Measurements from ENCODE around the gene THAP2. TPM values are rescaled to one million over a fixed set of nuclear protein-coding genes. Genes with fewer than 3 reads are reported as not detected.
A peak's percentile ranks its signal among the peaks of the same experiment; 100 is the strongest.

Gene THAP2
- 5.6 TPM for polyA plus RNA-seq (2013, experiment 1 of 2; ENCODE audit: insufficient read length)
- 4.4 TPM for polyA plus RNA-seq (2013, experiment 2 of 2; ENCODE audit: insufficient read length)

DNA sequence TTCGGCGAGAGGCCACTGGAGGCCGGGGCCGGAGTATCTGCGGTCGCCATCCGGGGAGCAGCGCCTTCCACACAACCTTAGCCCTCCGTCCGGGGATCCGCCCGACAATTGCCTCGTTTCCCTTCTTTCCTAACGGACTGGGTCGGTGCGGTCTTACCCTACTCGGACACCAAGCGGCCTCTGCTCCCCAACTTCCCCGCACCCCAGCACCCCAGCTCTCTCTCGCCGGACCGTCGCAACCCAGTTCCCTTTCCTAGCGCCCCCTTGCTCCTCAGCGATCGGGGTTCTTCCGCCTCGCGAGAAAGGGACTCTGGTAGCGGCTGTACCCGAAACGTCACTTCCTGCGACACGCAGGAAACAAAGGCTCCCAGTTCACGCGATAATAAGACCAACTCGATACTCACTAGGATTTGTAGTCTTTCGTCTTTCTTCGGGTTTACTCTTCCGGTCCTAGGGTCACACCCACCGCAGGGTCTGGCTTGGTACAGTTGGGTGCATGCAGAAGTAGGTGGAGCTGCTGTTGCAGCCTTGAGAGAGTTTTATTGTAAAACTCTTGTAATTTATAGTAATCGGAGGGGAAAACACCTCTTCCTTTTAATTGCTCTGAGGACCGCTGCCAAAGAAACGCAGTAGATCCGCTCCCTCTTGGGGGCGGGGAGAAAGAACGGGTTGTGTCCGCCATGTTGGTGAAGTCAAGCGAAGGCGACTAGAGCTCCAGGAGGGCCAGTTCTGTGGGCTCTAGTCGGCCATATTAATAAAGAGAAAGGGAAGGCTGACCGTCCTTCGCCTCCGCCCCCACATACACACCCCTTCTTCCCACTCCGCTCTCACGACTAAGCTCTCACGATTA lies at the start of gene THAP2, which contains the start of gene ZFC3H1:
THAP2 (plus strand) TSS at position 741 of the 850 bp plus-strand sequence. CDS start 209 bp downstream, outside the sequence.
ZFC3H1 (minus strand) TSS at position 288 of the 850 bp plus-strand sequence; CDS start at position 50, 238 bp downstream.
- peak; percentile 100 for DNase-seq

DNA sequence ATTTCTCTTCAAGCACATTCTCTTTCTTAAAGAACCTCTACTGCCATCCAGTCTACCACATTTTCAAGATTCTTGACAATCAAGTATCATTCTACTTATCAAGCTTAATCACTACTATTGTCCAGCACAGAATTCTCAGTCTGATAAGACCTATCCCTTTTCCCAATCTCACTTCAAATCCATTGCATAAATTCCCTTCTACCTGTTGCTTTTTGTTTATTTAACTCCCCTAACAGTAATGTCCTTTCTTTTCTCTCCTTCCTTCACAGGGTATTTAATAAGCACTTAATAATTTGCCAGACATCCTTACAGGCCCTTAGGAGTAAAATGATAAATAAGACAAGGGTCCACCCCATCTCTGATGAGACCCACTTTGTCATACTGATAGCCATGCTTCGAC lies 42.2 kb upstream of the THAP2 start:
- no peak for DNase-seq

- no peak for DNase-seq
Measured at GRCh38 chr12:71625476-71625875, 38.6 kb upstream of the THAP2 start.

GRCh38 chr12:71626098-71626497 lies 38.0 kb upstream of the THAP2 start:
- DNase-seq: no peak

DNA sequence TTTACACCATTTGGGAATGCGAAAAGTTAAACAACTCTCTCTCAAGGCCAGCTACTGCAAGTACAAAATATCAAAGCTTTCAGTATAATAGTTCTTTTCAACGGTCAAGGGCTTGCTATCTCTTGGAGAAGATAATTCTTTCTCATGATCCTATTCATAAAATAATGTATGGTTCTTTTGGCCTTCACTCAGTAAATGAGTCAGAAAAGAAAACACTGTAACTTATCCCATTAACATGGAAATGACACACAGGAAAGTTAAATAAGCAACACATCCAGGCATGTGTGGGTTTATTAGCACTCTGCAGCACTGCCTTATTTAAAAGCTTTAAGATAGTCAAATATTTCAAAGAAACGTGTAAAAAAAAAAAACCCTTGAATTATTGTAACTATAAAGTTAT lies 37.3 kb upstream of the THAP2 start:
- DNase-seq: peak; percentile 41

GRCh38 chr12:71627438-71628002 lies 36.6 kb upstream of the THAP2 start:
- DNase-seq: no peak

DNA sequence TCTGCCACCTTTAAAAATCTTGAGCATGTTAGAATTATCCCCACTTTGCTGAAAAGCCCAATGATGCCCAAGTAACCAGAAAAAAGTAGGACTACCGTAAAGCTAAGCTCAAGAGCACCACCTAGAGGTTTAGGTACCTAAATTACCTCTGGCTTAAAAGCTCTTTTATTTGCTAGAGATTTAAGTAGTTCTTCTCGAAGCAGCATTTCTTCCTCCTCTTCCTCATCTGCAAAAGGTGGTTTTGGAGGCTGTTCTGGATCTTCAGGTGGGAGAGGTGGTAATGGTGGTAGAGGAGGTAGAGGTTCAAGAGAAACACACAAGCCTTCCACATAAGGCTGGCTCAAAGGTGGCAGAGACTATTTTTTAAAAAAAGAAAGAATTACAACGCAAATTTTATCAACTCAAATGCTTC lies 27.4 kb upstream of the THAP2 start:
- peak; percentile 53 for DNase-seq

GRCh38 chr12:71638499-71638898 lies 25.6 kb upstream of the THAP2 start:
- no peak for DNase-seq

- DNase-seq: no peak
Measured at GRCh38 chr12:71639341-71639760, 24.8 kb upstream of the THAP2 start.

- no peak for DNase-seq
Measured at GRCh38 chr12:71640316-71640715, 23.8 kb upstream of the THAP2 start.

- DNase-seq: no peak
Measured at GRCh38 chr12:71641390-71641789, 22.7 kb upstream of the THAP2 start.

- no peak for DNase-seq
Measured at GRCh38 chr12:71642264-71642663, 21.8 kb upstream of the THAP2 start.

GRCh38 chr12:71645268-71645667 lies 18.8 kb upstream of the THAP2 start:
- no peak for DNase-seq

GRCh38 chr12:71646512-71646911 lies 17.6 kb upstream of the THAP2 start:
- DNase-seq: no peak

- no peak for DNase-seq
Measured at GRCh38 chr12:71648537-71648936, 15.6 kb upstream of the THAP2 start.

- no peak for DNase-seq
Measured at GRCh38 chr12:71649401-71649800, 14.7 kb upstream of the THAP2 start.

DNA sequence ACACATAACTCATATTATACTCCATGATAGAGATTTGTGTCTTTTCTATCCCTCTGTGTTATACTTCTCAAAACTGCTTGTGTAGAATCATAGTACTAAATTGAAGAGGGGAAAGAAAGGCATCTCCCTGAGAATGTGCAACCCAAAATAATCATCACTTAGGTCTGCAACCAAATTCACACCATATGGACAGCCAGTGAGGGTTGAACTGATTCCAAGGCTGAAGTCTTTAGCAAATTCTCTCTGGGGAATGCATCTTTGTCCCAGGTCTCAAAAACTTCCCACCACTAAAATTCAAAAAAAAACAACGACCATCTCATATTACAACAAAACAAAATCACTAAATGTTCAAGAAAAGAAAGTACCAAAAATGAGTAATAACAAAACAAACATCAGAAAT lies 11.4 kb upstream of the THAP2 start:
- peak; percentile 16 for DNase-seq

DNA sequence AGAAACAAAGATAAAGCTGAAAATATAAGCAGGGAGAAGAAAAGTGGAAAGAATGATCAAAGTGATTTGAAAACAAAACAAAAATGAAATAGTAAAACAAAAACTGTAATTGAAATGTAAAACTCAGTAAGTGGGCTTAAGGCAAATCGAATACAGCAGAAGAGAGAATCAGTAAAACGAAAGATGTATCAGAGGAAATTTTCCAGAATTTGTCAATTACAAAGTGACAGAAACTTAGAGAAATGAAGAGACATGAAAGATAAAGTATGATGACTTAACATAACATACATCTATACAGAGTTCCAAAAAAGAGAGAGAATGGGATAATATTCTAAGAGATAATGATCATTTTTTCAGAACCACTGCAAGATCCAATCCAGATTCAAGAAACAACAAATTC lies 11.0 kb upstream of the THAP2 start:
- no peak for DNase-seq

DNA sequence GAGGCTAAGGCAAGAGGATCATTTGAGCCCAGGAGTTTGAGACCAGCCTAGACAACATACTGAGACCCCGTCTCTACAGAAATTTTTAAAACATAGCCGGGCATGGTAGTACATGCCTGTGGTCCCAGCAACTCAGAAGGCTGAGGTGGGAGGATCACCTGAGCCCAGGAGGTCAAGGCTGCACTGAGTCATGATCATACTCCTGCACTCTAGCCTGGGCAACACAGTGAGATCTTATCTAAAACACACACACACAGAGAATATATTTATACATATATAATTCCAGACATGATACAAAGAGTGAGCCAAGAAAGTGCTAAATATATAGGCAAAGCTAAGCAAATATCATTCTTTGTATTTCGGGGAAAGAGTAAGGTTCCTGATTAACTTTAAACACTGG lies 9.9 kb upstream of the THAP2 start:
- no peak for DNase-seq

DNA sequence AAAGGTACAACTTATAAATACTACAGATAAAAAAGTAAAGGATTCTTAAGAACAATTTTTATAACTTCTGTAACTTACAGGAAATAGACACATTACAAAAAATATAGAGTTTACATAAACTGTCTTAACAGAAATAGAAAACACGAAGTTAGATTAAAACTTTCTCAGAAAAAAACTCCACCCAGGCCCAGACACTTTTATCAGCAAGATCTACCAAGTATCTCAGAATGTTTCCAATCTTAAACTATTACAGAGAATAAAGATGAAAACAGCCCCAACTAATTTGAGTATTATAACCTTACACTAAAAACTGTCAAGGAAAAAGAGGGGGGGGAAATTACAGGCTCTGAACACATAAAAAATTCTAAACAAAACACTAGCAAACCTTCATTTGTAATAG lies 8.6 kb upstream of the THAP2 start:
- DNase-seq: no peak

GRCh38 chr12:71655907-71656306 lies 8.2 kb upstream of the THAP2 start:
- no peak for DNase-seq

DNA sequence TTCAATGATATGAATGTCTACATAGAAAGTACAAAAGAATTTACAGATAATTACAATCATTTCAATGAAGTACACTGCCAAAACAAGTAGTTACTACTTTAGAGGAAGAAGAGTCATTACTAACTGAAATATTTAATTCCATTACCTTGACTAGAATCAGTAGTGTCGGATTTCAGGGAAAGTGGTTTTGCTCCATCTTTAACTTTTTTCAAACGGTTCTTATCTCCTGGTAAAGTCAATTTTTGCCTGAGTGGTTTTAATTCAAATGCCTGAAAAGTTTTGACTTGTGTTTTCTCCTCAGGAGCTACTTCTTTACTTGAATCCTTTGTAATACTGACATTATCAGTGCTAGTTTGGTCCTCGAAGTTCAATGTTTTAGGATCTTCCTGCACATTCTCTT lies 7.4 kb upstream of the THAP2 start:
- DNase-seq: no peak

DNA sequence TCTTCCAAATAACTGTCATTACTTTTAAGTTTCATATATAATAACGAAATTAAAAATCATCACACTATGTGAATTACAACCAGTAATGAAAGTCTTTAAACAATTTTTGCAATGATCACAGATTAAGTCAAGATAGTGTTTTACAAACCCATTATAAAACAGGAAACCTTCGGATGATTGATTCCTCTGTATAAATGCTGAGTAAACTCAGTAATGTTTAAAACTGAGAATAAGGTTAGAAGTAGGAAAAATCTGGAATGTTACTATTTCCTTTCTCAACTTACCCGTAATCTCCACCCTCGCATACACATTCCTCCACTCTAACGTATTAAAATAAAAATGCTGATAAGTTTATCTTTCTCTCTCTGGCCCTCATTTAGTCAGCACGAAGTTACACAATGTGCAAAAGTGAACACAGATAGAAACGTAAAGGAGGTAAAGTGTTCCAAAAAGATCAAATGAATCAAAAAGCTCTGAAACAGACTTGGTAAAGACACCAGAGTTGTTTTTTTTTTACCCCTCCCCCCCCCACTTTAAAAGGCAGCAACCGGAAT lies 2.0 kb upstream of the THAP2 start:
- peak; percentile 42 for DNase-seq

All from fibroblast of skin of abdomen (primary cell).